ENCODE data around the gene RIN2. TPM values are rescaled to one million over a fixed set of nuclear protein-coding genes. Genes with fewer than 3 reads are reported as not detected.

The RIN2 gene
- total and polyA plus RNA-seq, 9 of the 15 experiments (the other 6 are each of a cell fraction or from before 2014, with no cell fraction given) = 0.09 TPM; not detected in 8

DNA sequence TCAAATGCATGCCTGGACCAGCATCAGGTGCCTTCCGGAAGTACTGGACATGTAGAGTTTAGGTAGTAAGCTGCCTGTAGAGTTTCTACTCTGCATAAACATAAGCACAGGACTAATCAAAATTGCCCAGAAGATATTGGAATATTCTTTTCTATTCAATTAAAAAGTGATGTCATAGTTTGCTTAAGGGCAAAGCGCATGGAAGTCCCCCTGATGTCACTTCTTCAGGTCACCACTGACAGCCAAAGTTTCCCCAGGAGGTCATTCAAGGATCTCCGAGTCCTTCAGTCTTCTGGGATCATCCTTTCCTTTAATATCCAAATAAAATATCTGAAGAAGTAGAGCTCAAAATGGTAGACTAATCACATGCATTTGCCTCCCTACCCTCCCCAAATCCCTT is 17.5 kb upstream of the RIN2 start:
- FAIRE-seq (no peak), DNase-seq (ENCODE audit: extremely low read depth in 1 of 4, low spot score in 3 of 4) (no peak), ATAC-seq (no peak)
- TF ChIP-seq, protein P1, sequence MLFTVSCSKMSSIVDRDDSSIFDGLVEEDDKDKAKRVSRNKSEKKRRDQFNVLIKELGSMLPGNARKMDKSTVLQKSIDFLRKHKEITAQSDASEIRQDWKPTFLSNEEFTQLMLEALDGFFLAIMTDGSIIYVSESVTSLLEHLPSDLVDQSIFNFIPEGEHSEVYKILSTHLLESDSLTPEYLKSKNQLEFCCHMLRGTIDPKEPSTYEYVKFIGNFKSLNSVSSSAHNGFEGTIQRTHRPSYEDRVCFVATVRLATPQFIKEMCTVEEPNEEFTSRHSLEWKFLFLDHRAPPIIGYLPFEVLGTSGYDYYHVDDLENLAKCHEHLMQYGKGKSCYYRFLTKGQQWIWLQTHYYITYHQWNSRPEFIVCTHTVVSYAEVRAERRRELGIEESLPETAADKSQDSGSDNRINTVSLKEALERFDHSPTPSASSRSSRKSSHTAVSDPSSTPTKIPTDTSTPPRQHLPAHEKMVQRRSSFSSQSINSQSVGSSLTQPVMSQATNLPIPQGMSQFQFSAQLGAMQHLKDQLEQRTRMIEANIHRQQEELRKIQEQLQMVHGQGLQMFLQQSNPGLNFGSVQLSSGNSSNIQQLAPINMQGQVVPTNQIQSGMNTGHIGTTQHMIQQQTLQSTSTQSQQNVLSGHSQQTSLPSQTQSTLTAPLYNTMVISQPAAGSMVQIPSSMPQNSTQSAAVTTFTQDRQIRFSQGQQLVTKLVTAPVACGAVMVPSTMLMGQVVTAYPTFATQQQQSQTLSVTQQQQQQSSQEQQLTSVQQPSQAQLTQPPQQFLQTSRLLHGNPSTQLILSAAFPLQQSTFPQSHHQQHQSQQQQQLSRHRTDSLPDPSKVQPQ (CRISPR knock-in tag; IDR thresholded peaks at IDR 0.05; ENCODE audit: borderline replicate concordance) = no peak
- WGBS (ENCODE audit: insufficient coverage, low coverage, missing lambda C conversion rate) = 0% methylated on average over 3 of the region's 3 CpGs
- H3K4me2 ChIP-seq (ENCODE audit: insufficient read depth, low read length) = no peak overlapping the region
- ChIA-PET CTCF (ENCODE audit: low intra/inter-chr PET ratio) (no interaction called here), POLR2A (no interaction called here)
- H3K9me1 ChIP-seq (ENCODE audit: control insufficient read depth, insufficient read depth, low read length) = no peaks in the 10 kb centered on the region
- H3K36me3 ChIP-seq (ENCODE audit: control insufficient read depth, insufficient read depth, low read length) = no peaks in the 10 kb centered on the region
- H3K9ac ChIP-seq (ENCODE audit: insufficient read depth in 1 of 2, low read depth in 2 of 2, low read length in 2 of 2) = no peak overlapping the region
- no TSS peak for BruUV-seq (replicated peaks)
- H4K20me1 ChIP-seq (replicated peaks; ENCODE audit: control insufficient read depth, insufficient read depth, low read length) = no peaks in the 10 kb centered on the region
- no peak overlapping the region for H2AFZ ChIP-seq (ENCODE audit: low read depth, low read length)
- no peaks in the 10 kb centered on the region for H3K79me2 ChIP-seq (ENCODE audit: control insufficient read depth, insufficient read depth, low read length)
- H3K4me3 ChIP-seq = no peak overlapping the region
- intact Hi-C loops (cut with micrococcal nuclease) (no loop called here), in situ Hi-C loops (cut with MboI) (no loop called here)
- H3K9me3 ChIP-seq (replicated peaks; ENCODE audit: control insufficient read depth, insufficient read depth, low read depth, low read length) = no peaks in the 10 kb centered on the region
- no peaks in the 10 kb centered on the region for H3K27me3 ChIP-seq (ENCODE audit: control insufficient read depth in 2 of 2, insufficient read depth in 2 of 2, low read length in 2 of 2)
- H3K4me1 ChIP-seq (replicated peaks in 1 of 2; ENCODE audit: control insufficient read depth in 2 of 2, insufficient read depth in 2 of 2, low read length in 2 of 2) = no peaks in the 10 kb centered on the region
- H3K27ac ChIP-seq (ENCODE audit: extremely low read depth, low read depth, low read length) = no peak overlapping the region

- H3K9me3 ChIP-seq (replicated peaks; ENCODE audit: control insufficient read depth, insufficient read depth, low read depth, low read length) = no peaks in the 10 kb centered on the region
- H4K20me1 ChIP-seq (replicated peaks; ENCODE audit: control insufficient read depth, insufficient read depth, low read length) = no peaks in the 10 kb centered on the region
- H3K79me2 ChIP-seq (ENCODE audit: control insufficient read depth, insufficient read depth, low read length) = no peaks in the 10 kb centered on the region
- no peaks in the 10 kb centered on the region for H3K9me1 ChIP-seq (ENCODE audit: control insufficient read depth, insufficient read depth, low read length)
- no peak overlapping the region for H3K4me2 ChIP-seq (ENCODE audit: insufficient read depth, low read length)
- DNase-seq (ENCODE audit: extremely low read depth in 1 of 4, low spot score in 3 of 4) (no peak), ATAC-seq (no peak), FAIRE-seq (no peak)
- no peak for TF ChIP-seq KAT8 (IDR thresholded peaks at IDR 0.05; ENCODE audit: low read depth)
- TF ChIP-seq ZNF655 (CRISPR knock-in tag; IDR thresholded peaks at IDR 0.05) = no peak
- no peak for TF ChIP-seq SMARCE1 (IDR thresholded peaks at IDR 0.05)
- TF ChIP-seq MBD2 (IDR thresholded peaks at IDR 0.05; ENCODE audit: borderline replicate concordance, low read depth) = no peak
- TF ChIP-seq MYNN (IDR thresholded peaks at IDR 0.05) = no peak
- no peak for TF ChIP-seq MYNN (CRISPR knock-in tag; IDR thresholded peaks at IDR 0.05)
- TF ChIP-seq FOXM1 (IDR thresholded peaks at IDR 0.05; ENCODE audit: low read depth) = no peak
- no peak for TF ChIP-seq FOXM1 (CRISPR knock-in tag; IDR thresholded peaks at IDR 0.05; ENCODE audit: low read depth)
- TF ChIP-seq, protein P2, sequence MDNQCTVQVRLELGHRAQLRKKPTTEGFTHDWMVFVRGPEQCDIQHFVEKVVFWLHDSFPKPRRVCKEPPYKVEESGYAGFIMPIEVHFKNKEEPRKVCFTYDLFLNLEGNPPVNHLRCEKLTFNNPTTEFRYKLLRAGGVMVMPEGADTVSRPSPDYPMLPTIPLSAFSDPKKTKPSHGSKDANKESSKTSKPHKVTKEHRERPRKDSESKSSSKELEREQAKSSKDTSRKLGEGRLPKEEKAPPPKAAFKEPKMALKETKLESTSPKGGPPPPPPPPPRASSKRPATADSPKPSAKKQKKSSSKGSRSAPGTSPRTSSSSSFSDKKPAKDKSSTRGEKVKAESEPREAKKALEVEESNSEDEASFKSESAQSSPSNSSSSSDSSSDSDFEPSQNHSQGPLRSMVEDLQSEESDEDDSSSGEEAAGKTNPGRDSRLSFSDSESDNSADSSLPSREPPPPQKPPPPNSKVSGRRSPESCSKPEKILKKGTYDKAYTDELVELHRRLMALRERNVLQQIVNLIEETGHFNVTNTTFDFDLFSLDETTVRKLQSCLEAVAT (IDR thresholded peaks at IDR 0.05) = no peak
- TF ChIP-seq YBX1 (IDR thresholded peaks at IDR 0.05) = no peak
- TF ChIP-seq ZNF197 (CRISPR knock-in tag; IDR thresholded peaks at IDR 0.05; ENCODE audit: low read depth) = no peak
- no peak for TF ChIP-seq TSC22D4 (tag; IDR thresholded peaks at IDR 0.05)
- in situ Hi-C loops (cut with MboI) (no loop called here), intact Hi-C loops (cut with micrococcal nuclease) (no loop called here)
- no peak overlapping the region for H3K27ac ChIP-seq (ENCODE audit: extremely low read depth, low read depth, low read length)
- H2AFZ ChIP-seq (ENCODE audit: low read depth, low read length) = no peak overlapping the region
- BruUV-seq (replicated peaks) = no TSS peak
- ChIA-PET POLR2A (no interaction called here), CTCF (ENCODE audit: low intra/inter-chr PET ratio) (no interaction called here)
- H3K4me1 ChIP-seq (replicated peaks in 1 of 2; ENCODE audit: control insufficient read depth in 2 of 2, insufficient read depth in 2 of 2, low read length in 2 of 2) = no peaks in the 10 kb centered on the region
- no peak overlapping the region for H3K4me3 ChIP-seq
- H3K36me3 ChIP-seq (ENCODE audit: control insufficient read depth, insufficient read depth, low read length) = no peaks in the 10 kb centered on the region
- no peak overlapping the region for H3K9ac ChIP-seq (ENCODE audit: insufficient read depth in 1 of 2, low read depth in 2 of 2, low read length in 2 of 2)
- no peaks in the 10 kb centered on the region for H3K27me3 ChIP-seq (ENCODE audit: control insufficient read depth in 2 of 2, insufficient read depth in 2 of 2, low read length in 2 of 2)
- 0% methylated on average over 2 of the region's 2 CpGs for WGBS (ENCODE audit: insufficient coverage, low coverage, missing lambda C conversion rate)
These were observed 16.1 kb upstream of the RIN2 start for GRCh38 chr20:19741924-19742323.
